ENCODE data around the gene ICOSLG. TPM values are rescaled to one million over a fixed set of nuclear protein-coding genes. Genes with fewer than 3 reads are reported as not detected.
"Not testable (repeated sequence)": the region's sequence is repeated elsewhere in the genome, so short reads cannot be mapped to it uniquely, and the experiment has no call there.

Gene ICOSLG
- total and polyA plus RNA-seq, 2 of the 4 experiments (the other 2 are of a cell fraction) = under 0.01 to 0.09 TPM

- H2BK15ac ChIP-seq (ENCODE audit: low read depth, low read length); H3K23ac ChIP-seq (ENCODE audit: low read depth, low read length); H4K8ac ChIP-seq (ENCODE audit: low read depth in 2 of 2, low read length in 2 of 2); ATAC-seq (ENCODE audit: low read depth); DNase-seq; dilution Hi-C loops (cut with HindIII; ENCODE audit: low sequenced_read_pairs, unreplicated experiment); H2BK120ac ChIP-seq (ENCODE audit: low read depth, low read length); H4K20me1 ChIP-seq (ENCODE audit: insufficient read depth, low read length); POLR2A ChIA-PET (ENCODE audit: unreplicated experiment); CTCF ChIA-PET; H3K18ac ChIP-seq (ENCODE audit: low read depth, low read length); H3K4ac ChIP-seq (ENCODE audit: low read depth, low read length); H4K91ac ChIP-seq (ENCODE audit: insufficient read depth, low read depth, low read length); H3K56ac ChIP-seq (ENCODE audit: extremely low read depth, insufficient read depth, low read length); H3K27ac ChIP-seq (ENCODE audit: insufficient read depth, low read length); H3K79me1 ChIP-seq (ENCODE audit: low read depth in 1 of 2, low read length in 2 of 2); H3K27me3 ChIP-seq (ENCODE audit: control insufficient read depth, insufficient read depth, low read length); H2BK5ac ChIP-seq (ENCODE audit: low read depth, low read length, poor library complexity, severe bottlenecking); BruUV-seq (replicated peaks); H2AK5ac ChIP-seq (ENCODE audit: low read depth, low read length); H3K14ac ChIP-seq (replicated peaks; ENCODE audit: low read depth, low read length); intact Hi-C loops (cut with micrococcal nuclease); H3K9me1 ChIP-seq (ENCODE audit: insufficient read depth, low read length); in situ Hi-C loops (cut with MboI; ENCODE audit: low sequenced_read_pairs); H3K4me1 ChIP-seq (ENCODE audit: control insufficient read depth, insufficient read depth, low read length); H2BK20ac ChIP-seq (ENCODE audit: low read depth, low read length); H3K4me2 ChIP-seq (ENCODE audit: low read depth, low read length); H3K9ac ChIP-seq (ENCODE audit: low read depth, low read length); H3K36me3 ChIP-seq (ENCODE audit: control insufficient read depth, insufficient read depth, low read length); H2AK9ac ChIP-seq (replicated peaks; ENCODE audit: low read depth, low read length, poor library complexity); H4K5ac ChIP-seq (ENCODE audit: low read depth, low read length); H2AFZ ChIP-seq (replicated peaks; ENCODE audit: low read length, poor library complexity); H3K9me3 ChIP-seq (ENCODE audit: control insufficient read depth, insufficient read depth, low read length); H3K4me3 ChIP-seq (ENCODE audit: insufficient read depth, low read depth, low read length): not testable (repeated sequence)
- no CpG with 5 or more reads among the region's 8 CpGs for WGBS, 2 experiments (ENCODE audit: extremely low coverage in 2 of 2, insufficient read length in 1 of 2)
Measured at GRCh38 chr21:44182202-44182601, 58.5 kb downstream of the ICOSLG start.

GRCh38 chr21:44181506-44181905, 59.2 kb downstream of the ICOSLG start:
- dilution Hi-C loops (cut with HindIII; ENCODE audit: low sequenced_read_pairs, unreplicated experiment); H4K20me1 ChIP-seq (ENCODE audit: insufficient read depth, low read length); H4K5ac ChIP-seq (ENCODE audit: low read depth, low read length); H2AK9ac ChIP-seq (replicated peaks; ENCODE audit: low read depth, low read length, poor library complexity); H2BK120ac ChIP-seq (ENCODE audit: low read depth, low read length); H2BK20ac ChIP-seq (ENCODE audit: low read depth, low read length); H3K79me1 ChIP-seq (ENCODE audit: low read depth in 1 of 2, low read length in 2 of 2); ATAC-seq (ENCODE audit: low read depth); intact Hi-C loops (cut with micrococcal nuclease); H3K9me1 ChIP-seq (ENCODE audit: insufficient read depth, low read length); H3K4me3 ChIP-seq (ENCODE audit: insufficient read depth, low read depth, low read length); H4K91ac ChIP-seq (ENCODE audit: insufficient read depth, low read depth, low read length); H3K27ac ChIP-seq (ENCODE audit: insufficient read depth, low read length); CTCF ChIA-PET; H3K56ac ChIP-seq (ENCODE audit: extremely low read depth, insufficient read depth, low read length); H3K4me2 ChIP-seq (ENCODE audit: low read depth, low read length); H3K9me3 ChIP-seq (ENCODE audit: control insufficient read depth, insufficient read depth, low read length); H3K36me3 ChIP-seq (ENCODE audit: control insufficient read depth, insufficient read depth, low read length); H3K4me1 ChIP-seq (ENCODE audit: control insufficient read depth, insufficient read depth, low read length); POLR2A ChIA-PET (ENCODE audit: unreplicated experiment); H3K18ac ChIP-seq (ENCODE audit: low read depth, low read length); H4K8ac ChIP-seq (ENCODE audit: low read depth in 2 of 2, low read length in 2 of 2); H3K23ac ChIP-seq (ENCODE audit: low read depth, low read length); H3K9ac ChIP-seq (ENCODE audit: low read depth, low read length); H2BK5ac ChIP-seq (ENCODE audit: low read depth, low read length, poor library complexity, severe bottlenecking); in situ Hi-C loops (cut with MboI; ENCODE audit: low sequenced_read_pairs); H3K4ac ChIP-seq (ENCODE audit: low read depth, low read length); H3K14ac ChIP-seq (replicated peaks; ENCODE audit: low read depth, low read length); H3K27me3 ChIP-seq (ENCODE audit: control insufficient read depth, insufficient read depth, low read length); DNase-seq; BruUV-seq (replicated peaks); H2AK5ac ChIP-seq (ENCODE audit: low read depth, low read length); H2AFZ ChIP-seq (replicated peaks; ENCODE audit: low read length, poor library complexity); H2BK15ac ChIP-seq (ENCODE audit: low read depth, low read length): not testable (repeated sequence)
- no CpG with 5 or more reads among the region's 4 CpGs for WGBS, 2 experiments (ENCODE audit: extremely low coverage in 2 of 2, insufficient read length in 1 of 2)

Data from IMR-90 (cell line).